Ovary (tissue), 9 donors: ENCODE measurements around the gene SPPL3. TPM values are rescaled to one million over a fixed set of nuclear protein-coding genes. Genes with fewer than 3 reads are reported as not detected.
A peak's percentile ranks its signal among the peaks of the same experiment; 100 is the strongest.
"Not testable (repeated sequence)": the region's sequence is repeated elsewhere in the genome, so short reads cannot be mapped to it uniquely, and the experiment has no call there.

Experiments
- DNase-seq, 5 donors: peaks; one replicate each; pipeline ENCODE4 v3.0.0-alpha.2; 2019 to 2020
- H3K27ac ChIP-seq, 2 donors: fragments of 200-600 bp; one replicate each; pipeline versions ENCODE4 v1.5.1 to v1.8.0; 2019 to 2022
- H3K27me3 ChIP-seq: fragments of 200-600 bp; one replicate; pipeline ENCODE4 v1.8.0; 2022
- H3K36me3 ChIP-seq: fragments of 200-600 bp; sonication (generic); one replicate; pipeline ENCODE4 v1.5.1; 2019
- H3K4me1 ChIP-seq: one replicate; pipeline ENCODE4 v1.8.1; 2013; ENCODE audit warnings: mild to moderate bottlenecking, moderate library complexity; ENCODE audit not compliant: insufficient read depth
- H3K4me3 ChIP-seq: fragments of 200-600 bp; sonication (generic); one replicate; pipeline ENCODE4 v1.5.1; 2017
- H3K9me3 ChIP-seq, 2 donors: fragments of 200-600 bp in 1 of 2; sonication (generic) in 1 of 2; one replicate each; pipeline versions ENCODE4 v1.5.1 to v1.8.1; 2013 to 2019; ENCODE audit warnings: mild to moderate bottlenecking in 1 of 2, moderate library complexity in 1 of 2
- CTCF ChIP-seq, 3 donors: fragments of 450-650 bp in 2 of 3; fragments of 200-600 bp in 1 of 3; IDR thresholded peaks; one replicate each; pipeline versions ENCODE4 v1.5.1 to v1.8.0; 2016 to 2022; ENCODE audit warnings: antibody characterized with exemption in 3 of 3, mild to moderate bottlenecking in 1 of 3
- EP300 ChIP-seq: sonication (generic); formaldehyde crosslinking; IDR thresholded peaks from one replicate; pipeline ENCODE4 v1.6.1; 2017; ENCODE audit warnings: antibody characterized with exemption
- POLR2A ChIP-seq: fragments of 450-650 bp; IDR thresholded peaks from one replicate; pipeline ENCODE4 v1.6.1; 2017; ENCODE audit warnings: antibody characterized with exemption, mild to moderate bottlenecking, moderate library complexity
- WGBS, 3 donors: extraction: QIAGEN DNeasy Blood & Tissue Kit in 1 of 3; methylation state at CpG; one replicate each; pipeline versions ENCODE4 v1.1.5 to v1.1.7; 2013 to 2017; 5-methylcytosine and 5-hydroxymethylcytosine counted together
- intact Hi-C, 4 donors: fragments of 100-400 bp; cut with DNase I; formaldehyde crosslinking; loops; one replicate each; pipeline versions ENCODE4 v1.11.0 to v1.15.1; 2022 to 2023
- polyA plus RNA-seq, 2 donors: library from polyadenylated mRNA; stranded (reverse); fragments of 200-250 nt in 1 of 2; fragments of 350-450 nt in 1 of 2; fragmentation: Illumina TruSeq in 1 of 2; extraction: RNeasy Lipid Tissue Mini Kit (QIAGEN cat#74804) in 1 of 2; gene quantifications; one replicate each; pipeline ENCODE4 v1.2.3, GENCODE V29; 2013 to 2014
- total RNA-seq, 7 donors: library from RNA; depleted of rRNA in 2 of 7; stranded (reverse); fragments of >200 nt in 2 of 7; fragmentation: NEBNext Ultra II Directional in 3 of 7; extraction: Animal tissue kit (Norgen Biotek cat#: 25700) in 3 of 7; gene quantifications; one replicate each; pipeline versions ENCODE4 v1.1.0 to v1.2.4, GENCODE V29; 2016 to 2023
- donor health status: DM: no; HTN: no; CAD: no; lungs with moderate emphysema.
- donor health status: DM: no; HTN: no; CAD: no.
- donor health status: Bipolar disorder and iron deficiency.
- donor health status: DM: yes; HTN: yes; CAD: no.
- donor health status: DM: no; HTN: no; CAD: no.
- donor health status: DM: yes; HTN: yes; CAD: no.

Gene SPPL3
- total and polyA plus RNA-seq, 9 donors: 24.2 to 87.4 (median 51.9) TPM

GRCh38 chr12:120736404-120737331 lies 167.5 kb downstream of the SPPL3 start:
- WGBS, 3 donors: 89 to 91% (median 90%) methylated on average over 35 to 38 of the region's 38 CpGs
- TF ChIP-seq POLR2A: no peak
- TF ChIP-seq CTCF (IDR thresholded peaks at IDR 0.05): no peak
- no peak for TF ChIP-seq EP300
- H3K4me1 ChIP-seq: no peaks in the 10 kb centered on the region
- H3K36me3 ChIP-seq: no peaks in the 10 kb centered on the region
- no peaks in the 10 kb centered on the region for H3K27me3 ChIP-seq
- DNase-seq: peak in 1 of 5 donors; percentile 31
- no peak overlapping the region for H3K4me3 ChIP-seq
- intact Hi-C loops: no loop called here
- no peak overlapping the region for H3K27ac ChIP-seq
- H3K9me3 ChIP-seq: no peaks in the 10 kb centered on the region

GRCh38 chr12:120735181-120735580 lies 169.0 kb downstream of the SPPL3 start:
- no peaks in the 10 kb centered on the region for H3K4me1 ChIP-seq
- H3K4me3 ChIP-seq: no peak overlapping the region
- intact Hi-C loops: no loop called here
- no peak for DNase-seq
- H3K27ac ChIP-seq: no peak overlapping the region
- WGBS, 3 donors: 95 to 96% (median 96%) methylated on average over 3 of the region's 3 CpGs
- TF ChIP-seq EP300 (no peak), POLR2A (no peak)
- H3K36me3 ChIP-seq: no peaks in the 10 kb centered on the region
- H3K9me3 ChIP-seq: no peaks in the 10 kb centered on the region
- H3K27me3 ChIP-seq: no peaks in the 10 kb centered on the region

GRCh38 chr12:120734210-120734609 lies 169.9 kb downstream of the SPPL3 start:
- no peaks in the 10 kb centered on the region for H3K36me3 ChIP-seq
- no peak overlapping the region for H3K4me3 ChIP-seq
- H3K27ac ChIP-seq: no peak overlapping the region
- DNase-seq: no peak
- WGBS, 3 donors: 92 to 95% (median 94%) methylated on average over 10 of the region's 10 CpGs
- TF ChIP-seq EP300 (no peak), POLR2A (no peak), CTCF (IDR thresholded peaks at IDR 0.05) (no peak)
- H3K4me1 ChIP-seq: no peaks in the 10 kb centered on the region
- intact Hi-C loops: no loop called here
- no peaks in the 10 kb centered on the region for H3K9me3 ChIP-seq
- H3K27me3 ChIP-seq: no peaks in the 10 kb centered on the region

- peak in 1 of 5 donors; percentile 1 for DNase-seq
- Histone ChIP-seq H3K9me3 (no peaks in the 10 kb centered on the region), H3K36me3 (no peaks in the 10 kb centered on the region), H3K4me3 (no peak overlapping the region), H3K4me1 (no peaks in the 10 kb centered on the region), H3K27me3 (no peaks in the 10 kb centered on the region), H3K27ac (no peak overlapping the region)
- TF ChIP-seq POLR2A (no peak), EP300 (no peak), CTCF (IDR thresholded peaks at IDR 0.05) (no peak)
- 91 to 96% (median 93%) methylated on average over 3 of the region's 3 CpGs for WGBS, 3 donors
- intact Hi-C loops: no loop called here
Observed at GRCh38 chr12:120733574-120733973, 170.6 kb downstream of the SPPL3 start.

GRCh38 chr12:120732198-120732597 lies 172.0 kb downstream of the SPPL3 start:
- H3K27me3 ChIP-seq, H3K9me3 ChIP-seq, H3K36me3 ChIP-seq, H3K4me1 ChIP-seq, H3K4me3 ChIP-seq, H3K27ac ChIP-seq, intact Hi-C loops: not testable (repeated sequence)
- peak in 1 of 5 donors; percentile 17 for DNase-seq
- 93 to 97% (median 96%) methylated on average over 11 to 35 of the region's 35 CpGs for WGBS, 3 donors
